WTC11 (cell line): Measurements from ENCODE around the gene TMEM156. TPM values are rescaled to one million over a fixed set of nuclear protein-coding genes. Genes with fewer than 3 reads are reported as not detected.

Source experiments
- ATAC-seq: fragments of 200-7000 bp; cut with Tn5 transposase; 2 replicates; pipeline ENCODE4 v1.10.0; 2021; ENCODE audit warnings: mild to moderate bottlenecking, moderate library complexity
- CTCF ChIA-PET: fragments of 300-600 bp; sonication (Branson Sonifier 250); formaldehyde crosslinking; loops from one replicate; lab custom pipeline; 2021; ENCODE audit warnings: antibody characterized with exemption; lab: Charles Lee
- POLR2A ChIA-PET: fragments of 350-600 bp; sonication (Branson Sonifier 250); formaldehyde crosslinking; loops from one replicate; lab custom pipeline; 2021; ENCODE audit warnings: antibody characterized with exemption; lab: Charles Lee
- DNase-seq: peaks from one replicate; pipeline ENCODE4 v3.0.0; 2021; ENCODE audit warnings: low spot score
- H3K27ac Mint-ChIP-seq: 2 replicates; pipeline ENCODE4 v1.8.0; 2021; ENCODE audit warnings: mixed read lengths
- H3K27me3 Mint-ChIP-seq: 2 replicates; pipeline ENCODE4 v1.8.0; 2021; ENCODE audit warnings: low read depth, mild to moderate bottlenecking, moderate library complexity, mixed read lengths
- H3K36me3 Mint-ChIP-seq: 2 replicates; pipeline ENCODE4 v1.8.0; 2021; ENCODE audit warnings: mixed read lengths
- H3K4me1 Mint-ChIP-seq: 2 replicates; pipeline ENCODE4 v1.8.0; 2022; ENCODE audit warnings: mixed read lengths
- H3K4me3 Mint-ChIP-seq: 2 replicates; pipeline ENCODE4 v1.8.0; 2021; ENCODE audit warnings: mild to moderate bottlenecking, moderate library complexity, mixed read lengths
- H3K9me3 Mint-ChIP-seq: 2 replicates; pipeline ENCODE4 v1.8.0; 2021; ENCODE audit warnings: mixed read lengths
- CBFB ChIP-seq: sonication (generic); formaldehyde crosslinking; IDR thresholded peaks from 2 replicates; pipeline ENCODE4 v1.8.1; 2022; ENCODE audit warnings: mild to moderate bottlenecking, low read depth, missing genetic modification reagents
- E2F1 ChIP-seq: sonication (generic); formaldehyde crosslinking; IDR thresholded peaks from 2 replicates; pipeline ENCODE4 v1.8.0; 2022; ENCODE audit warnings: mild to moderate bottlenecking, missing genetic modification reagents
- E2F5 ChIP-seq: sonication (generic); formaldehyde crosslinking; IDR thresholded peaks from 2 replicates; pipeline ENCODE4 v1.8.1; 2022; ENCODE audit warnings: mild to moderate bottlenecking, moderate library complexity, missing genetic modification reagents
- ETV6 ChIP-seq: sonication (generic); formaldehyde crosslinking; IDR thresholded peaks from 2 replicates; pipeline ENCODE4 v1.8.1; 2022; ENCODE audit warnings: mild to moderate bottlenecking, missing genetic modification reagents
- HMGA2 ChIP-seq: fragments of 250-450 bp; sonication (Bioruptor Pico); IDR thresholded peaks from 2 replicates; pipeline ENCODE4 v1.4.0; 2021; ENCODE audit warnings: mild to moderate bottlenecking, moderate library complexity
- HMGXB4 ChIP-seq: sonication (generic); formaldehyde crosslinking; IDR thresholded peaks from 2 replicates; pipeline ENCODE4 v1.8.1; 2023; ENCODE audit warnings: mild to moderate bottlenecking, moderate library complexity, missing genetic modification reagents
- NFE2L1 ChIP-seq: sonication (generic); formaldehyde crosslinking; IDR thresholded peaks from 2 replicates; pipeline ENCODE4 v1.8.1; 2023; ENCODE audit warnings: missing genetic modification reagents
- NR1H2 ChIP-seq: sonication (generic); formaldehyde crosslinking; IDR thresholded peaks from 2 replicates; pipeline ENCODE4 v1.9.0; 2021; ENCODE audit warnings: mild to moderate bottlenecking, moderate library complexity, missing genetic modification reagents
- USF2 ChIP-seq: sonication (generic); formaldehyde crosslinking; IDR thresholded peaks from 2 replicates; pipeline ENCODE4 v1.8.1; 2023; ENCODE audit warnings: mild to moderate bottlenecking, missing genetic modification reagents, moderate library complexity
- ZNF317 ChIP-seq: sonication (generic); formaldehyde crosslinking; IDR thresholded peaks from 2 replicates; pipeline ENCODE4 v1.8.1; 2023; ENCODE audit warnings: low read depth, mild to moderate bottlenecking, moderate library complexity, missing genetic modification reagents, borderline replicate concordance
- ZNF396 ChIP-seq: fragments of 250-450 bp; sonication (Bioruptor Pico); IDR thresholded peaks from 2 replicates; pipeline ENCODE4 v1.8.0; 2021; ENCODE audit warnings: mild to moderate bottlenecking, moderate library complexity, borderline replicate concordance
- ZNF423 ChIP-seq: fragments of 250-450 bp; sonication (Bioruptor Pico); IDR thresholded peaks from 2 replicates; pipeline ENCODE4 v2.1.2; 2022; ENCODE audit warnings: mild to moderate bottlenecking, moderate library complexity
- ZNF425 ChIP-seq: fragments of 250-450 bp; sonication (Bioruptor Pico); conservative IDR thresholded peaks from 2 replicates; pipeline ENCODE4 v1.9.0; 2021; ENCODE audit warnings: mild to moderate bottlenecking
- ZNF512 ChIP-seq: sonication (generic); formaldehyde crosslinking; IDR thresholded peaks from 2 replicates; pipeline ENCODE4 v1.8.1; 2022; ENCODE audit warnings: missing genetic modification reagents, borderline replicate concordance
- ZSCAN18 ChIP-seq: fragments of 250-450 bp; sonication (Bioruptor Pico); IDR thresholded peaks from 2 replicates; pipeline ENCODE4 v2.1.2; 2022; ENCODE audit warnings: mild to moderate bottlenecking, moderate library complexity
- total RNA-seq: library from RNA; stranded (reverse); gene quantifications from 3 replicates; pipeline ENCODE4 v1.2.3, GENCODE V29; 2021

Gene TMEM156
- total RNA-seq, 1 experiment from 2014 or later = 0.24 TPM

- TF ChIP-seq E2F1 (CRISPR knock-in tag) (no peak), USF2 (CRISPR knock-in tag) (no peak), HMGA2 (CRISPR knock-in tag) (no peak)
Measured at GRCh38 chr4:38957893-38958292, 74.3 kb downstream of the TMEM156 start (continued).

- DNase-seq = no peak
- H3K4me3 Mint-ChIP-seq = no peak overlapping the region
- no peak overlapping the region for H3K27ac Mint-ChIP-seq
- ChIA-PET CTCF (no interaction called here), POLR2A (no interaction called here)
- no peaks in the 10 kb centered on the region for H3K27me3 Mint-ChIP-seq
- ATAC-seq = no peak
- H3K9me3 Mint-ChIP-seq = peaks cover 16% of the 10 kb centered on the region
- TF ChIP-seq ZNF396 (CRISPR knock-in tag) = no peak
- TF ChIP-seq HMGXB4 (CRISPR knock-in tag) = no peak
- TF ChIP-seq CBFB (CRISPR knock-in tag) = no peak
- TF ChIP-seq E2F5 (CRISPR knock-in tag) = no peak
- TF ChIP-seq ETV6 (CRISPR knock-in tag) = no peak
- TF ChIP-seq ZSCAN18 (CRISPR knock-in tag) = no peak
- no peak for TF ChIP-seq ZNF317 (CRISPR knock-in tag)
- TF ChIP-seq HMGA2 (CRISPR knock-in tag) = no peak
- TF ChIP-seq ZNF423 (CRISPR knock-in tag) = no peak
- no peak for TF ChIP-seq NFE2L1
- TF ChIP-seq ZNF512 (CRISPR knock-in tag) = no peak
- TF ChIP-seq NR1H2 = no peak
- TF ChIP-seq ZNF425 (CRISPR knock-in tag) = no peak
- H3K4me1 Mint-ChIP-seq = peaks cover 3% of the 10 kb centered on the region; the same call in 1 of the 2 replicates
- H3K36me3 Mint-ChIP-seq = no peaks in the 10 kb centered on the region
Measured at GRCh38 chr4:38957261-38957815, 74.9 kb downstream of the TMEM156 start.
